Lower leg skin (tissue), 4 donors: ENCODE data around the gene DHX40. TPM values are rescaled to one million over a fixed set of nuclear protein-coding genes. Genes with fewer than 3 reads are reported as not detected.

Experiments used
- DNase-seq, 2 donors: peaks; one replicate each; pipeline ENCODE4 v3.0.0-alpha.2; 2019; ENCODE audit warnings: low spot score in 2 of 2
- H3K4me3 ChIP-seq: fragments of 200-600 bp; sonication (generic); 2 replicates; pipeline ENCODE4 v1.5.1; 2017; ENCODE audit warnings: mild to moderate bottlenecking, low read depth; ENCODE audit not compliant: poor library complexity, severe bottlenecking
- CTCF ChIP-seq, 3 donors: fragments of 450-650 bp; IDR thresholded peaks; one replicate each; pipeline ENCODE4 v1.5.1; 2016; ENCODE audit warnings: antibody characterized with exemption in 3 of 3, mild to moderate bottlenecking in 3 of 3, moderate library complexity in 2 of 3
- POLR2A ChIP-seq, 2 donors: fragments of 450-650 bp; IDR thresholded peaks; one replicate each; pipeline ENCODE4 v1.6.1; 2016 to 2017; ENCODE audit warnings: antibody characterized with exemption in 2 of 2, mild to moderate bottlenecking in 1 of 2, moderate library complexity in 1 of 2
- WGBS, 2 donors: methylation state at CpG; one replicate each; pipeline ENCODE4 v1.1.5; 2018; 5-methylcytosine and 5-hydroxymethylcytosine counted together
- intact Hi-C: fragments of 100-400 bp; cut with DNase I; formaldehyde crosslinking; loops from one replicate; pipeline ENCODE4 v1.15.0; 2023; ENCODE audit warnings: low total_unique reads
- total RNA-seq, 4 donors: library from RNA; depleted of rRNA; stranded (reverse); fragments of >200 nt; gene quantifications; one replicate each; pipeline ENCODE4 v1.1.0, GENCODE V29; 2016

DHX40 gene
- total RNA-seq, 4 donors from 2014 or later: 35.1 to 57.3 (median 49.9) TPM

- TF ChIP-seq POLR2A (IDR thresholded peaks at IDR 0.05): no peak
- TF ChIP-seq CTCF (IDR thresholded peaks at IDR 0.05): no peak
- WGBS, 2 donors: 36 to 38% methylated on average over 3 of the region's 3 CpGs
- intact Hi-C loops: no loop called here
- no peak for DNase-seq
- no peak overlapping the region for H3K4me3 ChIP-seq
These were observed 69.5 kb downstream of the DHX40 start for GRCh38 chr17:59634632-59635541.

GRCh38 chr17:59637611-59638310 lies 72.4 kb downstream of the DHX40 start:
- WGBS, 2 donors: 88 to 89% methylated on average over 1 of the region's 1 CpG
- TF ChIP-seq CTCF (IDR thresholded peaks at IDR 0.05) (no peak), POLR2A (IDR thresholded peaks at IDR 0.05) (no peak)
- no peak for DNase-seq
- no peak overlapping the region for H3K4me3 ChIP-seq
- intact Hi-C loops: no loop called here

GRCh38 chr17:59638553-59638952 lies 73.1 kb downstream of the DHX40 start:
- TF ChIP-seq POLR2A (IDR thresholded peaks at IDR 0.05): no peak
- no peak for TF ChIP-seq CTCF (IDR thresholded peaks at IDR 0.05)
- 82 to 84% methylated on average over 10 of the region's 10 CpGs for WGBS, 2 donors
- intact Hi-C loops: no loop called here
- no peak overlapping the region for H3K4me3 ChIP-seq
- no peak for DNase-seq

GRCh38 chr17:59641799-59642484 lies 76.5 kb downstream of the DHX40 start:
- WGBS, 2 donors: 48 to 51% methylated on average over 2 of the region's 2 CpGs
- intact Hi-C loops: no loop called here

GRCh38 chr17:59642565-59642964 lies 77.2 kb downstream of the DHX40 start:
- no peak for TF ChIP-seq POLR2A (IDR thresholded peaks at IDR 0.05)
- no peak for TF ChIP-seq CTCF (IDR thresholded peaks at IDR 0.05)
- H3K4me3 ChIP-seq: no peak overlapping the region
- DNase-seq: no peak
- WGBS, 2 donors: 48 to 51% methylated on average over 1 of the region's 1 CpG
- intact Hi-C loops: no loop called here

More at GRCh38 chr17:59641799-59642484, 76.5 kb downstream of the DHX40 start:
- TF ChIP-seq POLR2A (IDR thresholded peaks at IDR 0.05) (no peak), CTCF (IDR thresholded peaks at IDR 0.05) (no peak)
- H3K4me3 ChIP-seq: no peak overlapping the region
- no peak for DNase-seq
